Calu3 (cell line): ENCODE results near the gene NACA2. TPM values are rescaled to one million over a fixed set of nuclear protein-coding genes. Genes with fewer than 3 reads are reported as not detected.
"Not testable (repeated sequence)": the region's sequence is repeated elsewhere in the genome, so short reads cannot be mapped to it uniquely, and the experiment has no call there.

Experiments used
- BruUV-seq: library from RNA; stranded (reverse); fragments of 400-500 nt; replicated peaks from 2 replicates; lab custom pipeline; 2021; lab: Mats Ljungman, UMichigan
- CTCF ChIA-PET: fragments of 300-600 bp; sonication (Branson Sonifier 250); formaldehyde crosslinking; loops from one replicate; lab custom pipeline; 2022; ENCODE audit warnings: antibody characterized with exemption; lab: Charles Lee
- DNase-seq: peaks from one replicate; pipeline ENCODE4 v3.0.0; 2022
- H3K27ac Mint-ChIP-seq: one replicate; pipeline ENCODE4 v1.8.0; 2022; ENCODE audit warnings: mixed read lengths; ENCODE audit not compliant: unreplicated experiment
- H3K27me3 Mint-ChIP-seq: one replicate; pipeline ENCODE4 v1.8.0; 2022; ENCODE audit warnings: mixed read lengths; ENCODE audit not compliant: unreplicated experiment
- H3K36me3 Mint-ChIP-seq: one replicate; pipeline ENCODE4 v1.8.0; 2022; ENCODE audit warnings: mild to moderate bottlenecking, moderate library complexity, mixed read lengths; ENCODE audit not compliant: insufficient read depth, unreplicated experiment
- H3K4me1 Mint-ChIP-seq: one replicate; pipeline ENCODE4 v1.8.0; 2022; ENCODE audit warnings: mild to moderate bottlenecking, low read depth, mixed read lengths; ENCODE audit not compliant: unreplicated experiment
- H3K4me3 Mint-ChIP-seq: one replicate; pipeline ENCODE4 v1.8.0; 2022; ENCODE audit warnings: mild to moderate bottlenecking, low read depth, moderate library complexity, mixed read lengths; ENCODE audit not compliant: unreplicated experiment
- H3K9me3 Mint-ChIP-seq: one replicate; pipeline ENCODE4 v1.8.0; 2022; ENCODE audit warnings: low read depth, mixed read lengths; ENCODE audit not compliant: unreplicated experiment
- intact Hi-C: fragments of 100-400 bp; cut with micrococcal nuclease; formaldehyde crosslinking; loops from one replicate; pipeline ENCODE4 v1.10.0; 2022; ENCODE audit not compliant: unreplicated experiment
- total RNA-seq: library from RNA; stranded (reverse); gene quantifications from 2 replicates; pipeline ENCODE4 v1.2.3, GENCODE V29; 2022
- TF ChIP-seq, protein P1 (sequence below): fragments of 200-600 bp; IDR thresholded peaks from one replicate; pipeline ENCODE4 v1.8.0; 2022; ENCODE audit warnings: antibody characterized with exemption; ENCODE audit not compliant: unreplicated experiment

The NACA2 gene
- total RNA-seq, 1 experiment from 2014 or later: not detected

DNA sequence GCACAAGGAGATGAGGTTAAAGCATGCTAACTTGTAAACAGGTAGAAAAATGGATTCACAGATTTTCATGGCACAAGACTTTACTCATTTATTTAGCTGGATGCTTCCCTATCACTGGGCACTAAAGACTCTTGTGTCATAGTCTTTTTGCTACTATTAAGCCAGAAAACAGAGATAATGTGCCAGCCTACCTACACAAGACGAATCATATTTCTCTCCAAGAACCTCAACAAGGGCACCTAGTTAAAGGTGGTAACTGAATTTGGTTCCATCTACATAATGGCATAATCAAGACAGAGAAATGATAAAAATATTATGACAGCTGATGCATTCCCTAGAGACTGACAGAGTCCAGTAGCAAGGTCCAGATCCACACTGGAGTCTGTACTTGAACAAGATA lies 3.8 kb downstream of the NACA2 start:
- no peak for DNase-seq
- TF ChIP-seq, protein P1, sequence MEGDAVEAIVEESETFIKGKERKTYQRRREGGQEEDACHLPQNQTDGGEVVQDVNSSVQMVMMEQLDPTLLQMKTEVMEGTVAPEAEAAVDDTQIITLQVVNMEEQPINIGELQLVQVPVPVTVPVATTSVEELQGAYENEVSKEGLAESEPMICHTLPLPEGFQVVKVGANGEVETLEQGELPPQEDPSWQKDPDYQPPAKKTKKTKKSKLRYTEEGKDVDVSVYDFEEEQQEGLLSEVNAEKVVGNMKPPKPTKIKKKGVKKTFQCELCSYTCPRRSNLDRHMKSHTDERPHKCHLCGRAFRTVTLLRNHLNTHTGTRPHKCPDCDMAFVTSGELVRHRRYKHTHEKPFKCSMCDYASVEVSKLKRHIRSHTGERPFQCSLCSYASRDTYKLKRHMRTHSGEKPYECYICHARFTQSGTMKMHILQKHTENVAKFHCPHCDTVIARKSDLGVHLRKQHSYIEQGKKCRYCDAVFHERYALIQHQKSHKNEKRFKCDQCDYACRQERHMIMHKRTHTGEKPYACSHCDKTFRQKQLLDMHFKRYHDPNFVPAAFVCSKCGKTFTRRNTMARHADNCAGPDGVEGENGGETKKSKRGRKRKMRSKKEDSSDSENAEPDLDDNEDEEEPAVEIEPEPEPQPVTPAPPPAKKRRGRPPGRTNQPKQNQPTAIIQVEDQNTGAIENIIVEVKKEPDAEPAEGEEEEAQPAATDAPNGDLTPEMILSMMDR: no peak
- CTCF ChIA-PET: no interaction called here
- Mint-ChIP-seq H3K4me3 (no peak overlapping the region), H3K27me3 (no peaks in the 10 kb centered on the region), H3K9me3 (no peaks in the 10 kb centered on the region), H3K27ac (no peak overlapping the region), H3K4me1 (no peaks in the 10 kb centered on the region), H3K36me3 (no peaks in the 10 kb centered on the region)
- intact Hi-C loops: no loop called here
- BruUV-seq: no TSS peak

DNA sequence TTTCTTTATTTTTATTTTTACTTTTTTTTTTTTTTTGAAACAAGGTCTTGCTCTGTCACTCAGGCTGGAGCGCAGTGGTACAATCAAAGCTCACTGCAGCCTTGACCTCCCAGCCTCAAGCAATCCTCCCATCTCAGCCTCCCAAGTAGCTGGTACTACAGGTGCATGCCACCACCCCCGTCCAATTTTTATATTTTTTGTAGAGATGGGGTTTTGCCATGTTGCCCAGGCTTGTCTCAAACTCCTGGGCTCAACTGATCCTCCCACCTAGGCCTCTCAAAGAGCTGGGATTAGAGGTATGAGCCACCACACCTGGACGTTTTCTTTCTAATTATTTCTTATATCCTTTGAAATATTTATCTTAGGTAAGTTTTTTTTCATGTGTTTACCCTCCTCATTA lies 4.4 kb downstream of the NACA2 start:
- DNase-seq, intact Hi-C loops, H3K4me1 Mint-ChIP-seq, H3K9me3 Mint-ChIP-seq, H3K36me3 Mint-ChIP-seq, H3K27me3 Mint-ChIP-seq, BruUV-seq, CTCF ChIA-PET, H3K27ac Mint-ChIP-seq, H3K4me3 Mint-ChIP-seq: not testable (repeated sequence)

DNA sequence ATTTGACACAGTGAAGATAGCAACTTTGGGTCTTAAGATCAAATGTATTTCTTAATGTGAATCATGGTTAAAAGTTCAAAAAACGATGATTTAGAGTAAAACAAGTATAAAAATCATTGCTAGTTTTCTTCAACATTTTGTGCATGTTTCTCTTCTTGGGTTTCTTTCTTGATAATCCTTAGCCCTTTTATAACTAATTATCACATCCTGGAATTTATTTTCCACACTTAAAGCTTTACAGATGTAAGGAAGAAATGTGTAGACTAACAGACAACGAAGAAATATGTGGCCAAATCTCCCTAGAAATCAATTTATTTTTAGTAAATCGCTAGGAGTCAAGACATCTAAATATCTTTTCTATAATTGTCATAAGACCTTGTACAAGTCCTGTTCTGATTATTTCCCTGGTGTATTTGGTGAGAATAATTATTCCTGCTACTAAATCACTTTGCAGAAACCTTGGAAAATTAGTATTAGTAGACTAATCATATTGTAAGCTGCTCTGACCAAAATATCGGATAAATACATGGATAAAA lies 4.9 kb downstream of the NACA2 start:
- BruUV-seq: no TSS peak
- no peaks in the 10 kb centered on the region for H3K36me3 Mint-ChIP-seq
- intact Hi-C loops: no loop called here
- CTCF ChIA-PET: no interaction called here
- TF ChIP-seq, protein P1: no peak
- no peak overlapping the region for H3K4me3 Mint-ChIP-seq
- peaks cover 9% of the 10 kb centered on the region for H3K4me1 Mint-ChIP-seq
- H3K27ac Mint-ChIP-seq: no peak overlapping the region
- no peaks in the 10 kb centered on the region for H3K9me3 Mint-ChIP-seq
- no peaks in the 10 kb centered on the region for H3K27me3 Mint-ChIP-seq
- no peak for DNase-seq

DNA sequence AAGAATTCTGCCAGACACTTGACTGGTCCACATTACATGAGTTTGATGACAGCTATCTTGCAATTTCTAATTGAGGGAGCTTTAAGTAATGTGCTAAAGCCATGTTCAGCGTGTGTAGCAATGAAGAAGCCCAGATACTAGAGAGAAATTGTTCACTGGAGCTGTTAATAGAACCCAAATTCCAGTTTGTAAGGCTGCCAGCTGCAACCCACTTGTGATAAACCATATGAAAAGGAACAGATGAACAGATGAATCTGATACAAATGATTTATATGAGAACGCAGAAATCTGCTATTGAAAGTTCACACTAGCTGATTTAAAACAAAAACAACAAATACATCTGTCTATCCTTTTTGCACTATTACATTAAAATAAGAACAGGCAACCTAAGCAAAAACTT lies 6.2 kb downstream of the NACA2 start:
- no peaks in the 10 kb centered on the region for H3K36me3 Mint-ChIP-seq
- TF ChIP-seq, protein P1: no peak
- BruUV-seq: no TSS peak
- H3K4me3 Mint-ChIP-seq: no peak overlapping the region
- intact Hi-C loops: loop anchor here (5.0 kb wide), 1 partner anchor 252 kb away; no protein-coding TSS in a partner anchor
- peaks cover 20% of the 10 kb centered on the region for H3K4me1 Mint-ChIP-seq
- CTCF ChIA-PET: no interaction called here
- H3K27ac Mint-ChIP-seq: no peak overlapping the region
- H3K27me3 Mint-ChIP-seq: no peaks in the 10 kb centered on the region
- H3K9me3 Mint-ChIP-seq: no peaks in the 10 kb centered on the region
- DNase-seq: no peak

DNA sequence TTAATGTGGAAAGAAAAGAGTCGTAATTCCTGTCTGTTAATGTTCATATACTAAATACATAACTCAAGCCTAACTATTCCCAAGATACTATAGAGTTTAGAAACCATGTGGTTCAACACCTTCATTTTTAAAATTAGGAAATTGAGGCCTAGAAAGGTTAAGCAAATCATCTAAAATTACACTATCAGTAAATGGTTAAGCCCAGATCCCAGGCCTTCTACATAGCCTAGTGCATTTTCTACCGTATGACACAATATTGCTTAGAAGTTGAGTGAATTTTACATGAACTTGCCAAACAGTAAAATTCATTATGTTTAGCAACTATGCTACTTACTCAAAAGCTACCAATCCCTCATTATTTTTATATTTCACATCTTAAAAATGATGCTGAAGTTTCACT lies 6.8 kb downstream of the NACA2 start:
- no TSS peak for BruUV-seq
- no peaks in the 10 kb centered on the region for H3K36me3 Mint-ChIP-seq
- no peaks in the 10 kb centered on the region for H3K27me3 Mint-ChIP-seq
- no peaks in the 10 kb centered on the region for H3K9me3 Mint-ChIP-seq
- TF ChIP-seq, protein P1: no peak
- peaks cover 20% of the 10 kb centered on the region for H3K4me1 Mint-ChIP-seq
- no peak overlapping the region for H3K27ac Mint-ChIP-seq
- CTCF ChIA-PET: interaction anchor here (1.4 kb wide), 1 partner anchor 172 kb away, joined by 13 read pairs; no protein-coding TSS in a partner anchor
- no peak overlapping the region for H3K4me3 Mint-ChIP-seq
- no peak for DNase-seq
- intact Hi-C loops: loop anchor here (5.0 kb wide), 1 partner anchor 253 kb away; no protein-coding TSS in a partner anchor
